ENCODE data around the gene MBNL3.

Gene MBNL3

GRCh38 chrX:132413459-132413858, 75.4 kb downstream of the MBNL3 start:
- no peak for DNase-seq

- no peak for DNase-seq
Observed at GRCh38 chrX:132412208-132412607, 76.6 kb downstream of the MBNL3 start.

DNA sequence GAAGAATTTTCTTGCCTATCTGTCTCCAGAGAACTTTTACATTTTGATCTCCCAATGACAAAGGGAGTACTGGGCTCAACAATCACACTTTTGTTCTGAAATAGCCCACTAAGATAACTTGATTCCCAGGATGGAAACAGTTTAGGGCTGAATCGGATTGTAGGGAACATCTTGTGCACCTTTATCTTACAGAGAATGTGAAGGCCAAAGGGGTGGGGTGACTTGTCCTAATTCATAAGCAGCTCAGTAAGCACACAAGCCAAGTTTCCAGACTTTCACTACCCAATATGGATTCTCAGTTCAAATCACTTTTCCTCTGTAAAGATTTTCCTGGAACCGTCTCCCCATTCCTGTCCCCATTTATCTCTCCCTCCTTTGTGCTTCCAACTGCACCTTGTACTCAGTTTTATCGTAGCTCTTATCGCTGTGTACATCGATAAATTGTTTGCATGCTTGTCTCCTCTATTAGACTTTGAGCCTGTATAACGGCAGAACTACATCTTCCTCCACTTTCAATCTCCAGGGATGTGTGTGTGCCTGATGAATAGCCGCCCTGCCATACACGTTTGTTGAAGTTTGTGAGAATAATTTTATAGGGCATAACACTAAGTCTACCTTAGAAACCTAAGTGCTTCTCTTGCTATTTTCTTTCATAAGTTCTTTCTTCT, 77.4 kb downstream of the MBNL3 start:
- DNase-seq = no peak

DNA sequence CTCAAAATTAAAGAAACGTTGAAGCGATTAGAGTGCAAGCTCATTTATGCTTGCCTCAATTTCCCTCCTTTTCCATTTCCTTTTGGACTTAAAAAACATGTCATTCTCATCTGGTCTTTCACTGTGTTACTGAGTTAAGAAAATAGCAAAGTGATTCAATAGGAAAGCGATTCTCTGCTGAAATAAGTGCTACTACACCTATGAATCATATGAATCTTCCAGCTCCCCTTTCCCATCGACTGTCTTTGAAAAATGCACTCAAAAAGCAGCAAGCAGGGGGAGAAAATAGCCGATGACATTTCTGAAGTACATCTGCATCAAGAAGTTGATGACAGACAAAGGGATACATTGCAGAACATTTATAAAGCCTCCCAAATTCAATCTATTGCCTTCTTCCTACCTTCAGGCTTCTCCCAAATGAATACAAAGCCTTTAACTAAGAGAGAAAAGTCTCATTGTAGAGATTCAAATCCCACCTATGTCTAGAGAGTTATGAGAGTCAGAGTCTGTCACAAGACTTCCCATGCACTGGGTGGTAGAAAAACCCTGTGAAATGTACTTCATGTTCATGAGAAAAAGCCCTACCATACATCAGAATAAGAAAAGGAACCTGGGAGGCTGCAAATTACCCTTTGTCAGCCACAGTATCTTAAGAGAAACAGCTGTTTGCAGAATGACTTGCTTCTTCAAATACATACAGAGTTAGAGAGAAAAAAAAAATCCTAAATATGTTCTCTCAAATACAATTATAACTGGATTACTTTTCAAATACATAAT, 78.9 kb downstream of the MBNL3 start:
- DNase-seq = no peak

DNA sequence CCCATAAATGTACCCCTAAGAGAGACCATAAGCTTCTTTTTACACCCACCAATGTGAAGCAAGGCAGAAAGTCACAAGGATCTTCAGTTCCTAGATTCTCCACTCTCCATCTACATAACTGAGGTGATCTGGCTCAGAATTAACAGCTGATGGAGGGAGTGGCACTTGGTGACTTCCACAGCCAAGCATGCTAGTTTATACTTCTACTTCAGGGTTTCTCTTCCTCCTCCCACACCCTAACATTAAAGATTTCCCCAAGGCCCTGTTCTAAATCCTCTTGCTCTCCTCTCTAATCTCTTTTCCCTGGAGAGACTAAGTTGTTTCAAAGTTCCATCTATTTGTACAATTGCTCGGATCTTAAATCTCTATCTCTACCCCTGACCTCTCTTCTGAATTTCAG, 81.1 kb downstream of the MBNL3 start:
- DNase-seq = no peak

DNA sequence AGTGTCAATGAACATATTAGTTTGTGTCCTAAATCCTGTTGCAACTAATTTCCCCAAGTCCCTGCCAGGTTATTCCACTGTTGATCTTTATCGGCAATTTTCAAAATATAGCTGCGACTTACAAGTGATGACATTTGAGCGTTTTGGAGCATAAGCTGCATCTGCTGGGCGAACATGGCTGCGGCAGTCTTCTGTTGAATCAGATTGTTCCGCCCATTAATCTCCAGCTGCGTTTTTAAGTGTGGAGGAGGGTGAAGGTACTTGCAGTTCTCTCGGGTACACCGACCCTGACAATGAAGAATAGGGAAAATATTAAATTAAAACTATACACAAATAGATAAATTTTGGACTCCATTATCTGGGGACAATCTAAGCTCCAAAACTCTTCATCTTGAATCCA, 82.7 kb downstream of the MBNL3 start:
- no peak for DNase-seq

DNA sequence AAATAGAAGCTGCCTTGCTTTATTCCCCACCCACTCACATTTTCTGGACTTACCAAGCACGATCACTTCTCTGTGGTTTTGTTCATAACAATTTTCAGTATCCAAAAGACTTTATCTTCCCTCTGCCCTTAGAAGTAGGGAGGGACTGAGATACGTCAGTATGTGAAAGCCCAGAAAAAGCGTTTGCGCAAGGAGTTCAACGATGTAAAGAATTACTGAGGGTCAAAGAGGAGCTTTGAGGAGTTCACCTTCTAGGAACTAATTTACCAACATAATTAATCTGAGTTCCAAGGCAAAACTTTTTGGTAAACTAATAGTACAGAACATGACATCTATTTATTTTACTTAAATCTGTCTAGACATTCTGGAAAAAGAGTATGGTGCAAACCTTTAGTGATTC, 84.6 kb downstream of the MBNL3 start:
- DNase-seq = no peak

DNA sequence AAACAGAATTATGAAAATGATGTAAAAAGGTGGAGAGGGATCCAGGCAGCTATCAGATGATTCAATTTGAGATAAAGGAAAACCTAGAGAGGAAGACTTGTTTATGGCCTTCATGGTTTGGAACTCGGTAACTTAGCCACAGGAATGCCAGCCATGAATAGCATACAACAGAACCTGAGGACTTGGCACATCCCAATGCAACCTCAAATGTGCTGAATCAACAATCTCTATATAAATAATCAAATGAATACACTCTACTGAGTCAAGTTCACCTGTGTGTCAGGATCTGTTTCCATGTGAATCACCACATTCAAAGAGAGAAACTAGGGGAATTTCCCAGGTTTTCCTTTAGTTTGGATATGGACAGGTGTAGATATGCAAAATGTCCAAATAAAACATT, 86.9 kb downstream of the MBNL3 start:
- DNase-seq = no peak

DNA sequence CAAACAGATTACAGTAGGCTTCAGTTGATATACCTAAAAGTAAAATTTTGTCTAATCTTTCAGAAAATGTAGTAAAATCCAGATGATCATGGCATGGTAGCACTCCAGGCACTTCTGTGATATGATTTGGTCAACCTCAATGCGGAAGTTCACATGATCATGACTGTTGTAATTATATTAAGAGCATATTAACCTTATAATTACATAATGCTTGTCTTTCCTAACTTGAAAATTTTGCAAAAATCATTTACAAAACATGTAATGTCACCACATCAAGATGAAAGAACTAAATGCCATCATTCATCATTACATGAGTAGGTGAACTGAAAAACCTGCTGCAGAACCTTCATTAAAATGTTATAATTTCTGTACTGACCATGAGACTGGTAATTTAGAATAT, 88.1 kb downstream of the MBNL3 start:
- DNase-seq = no peak

GRCh38 chrX:132395645-132396044, 93.2 kb downstream of the MBNL3 start:
- no peak for DNase-seq

GRCh38 chrX:132395026-132395425, 93.8 kb downstream of the MBNL3 start:
- DNase-seq = no peak

GRCh38 chrX:132394591-132394990, 94.2 kb downstream of the MBNL3 start:
- no peak for DNase-seq

DNA sequence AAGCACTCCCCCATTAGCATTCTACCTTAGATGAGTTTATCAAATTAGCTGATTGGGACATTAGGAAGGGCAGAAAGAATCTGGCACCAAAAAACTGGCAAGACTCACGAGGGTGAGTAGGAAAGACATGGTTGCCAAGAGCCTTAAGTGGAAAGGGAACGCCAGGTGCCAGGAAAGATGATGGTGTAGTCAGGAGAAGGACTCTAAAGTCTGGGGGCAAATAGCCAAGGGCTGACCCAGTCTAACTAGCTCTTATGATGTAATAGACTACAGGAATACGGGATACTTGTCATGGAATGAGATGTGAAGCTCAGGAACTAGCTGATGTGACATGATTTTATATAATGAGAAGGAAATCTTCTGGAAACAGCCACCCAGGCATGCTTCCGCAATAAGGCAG, 94.8 kb downstream of the MBNL3 start:
- no peak for DNase-seq

DNA sequence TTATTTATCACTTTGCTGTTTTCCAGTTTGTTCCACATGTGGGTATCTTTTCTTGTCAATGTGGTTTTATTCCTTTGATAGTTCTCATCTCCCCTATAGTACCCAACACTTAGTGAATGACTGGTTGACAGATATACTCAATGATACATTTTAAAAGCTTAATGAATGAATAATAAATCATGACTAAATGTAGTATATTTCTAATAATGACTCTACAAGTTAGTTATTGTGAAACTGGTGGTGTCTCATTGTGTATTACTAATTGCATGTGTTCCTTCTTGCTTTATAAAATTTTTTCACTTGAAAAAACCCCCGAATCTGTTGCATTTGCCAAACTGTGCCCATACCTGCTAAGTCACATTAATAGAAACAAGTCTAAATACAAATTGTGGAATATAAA, 95.4 kb downstream of the MBNL3 start:
- no peak for DNase-seq

DNA sequence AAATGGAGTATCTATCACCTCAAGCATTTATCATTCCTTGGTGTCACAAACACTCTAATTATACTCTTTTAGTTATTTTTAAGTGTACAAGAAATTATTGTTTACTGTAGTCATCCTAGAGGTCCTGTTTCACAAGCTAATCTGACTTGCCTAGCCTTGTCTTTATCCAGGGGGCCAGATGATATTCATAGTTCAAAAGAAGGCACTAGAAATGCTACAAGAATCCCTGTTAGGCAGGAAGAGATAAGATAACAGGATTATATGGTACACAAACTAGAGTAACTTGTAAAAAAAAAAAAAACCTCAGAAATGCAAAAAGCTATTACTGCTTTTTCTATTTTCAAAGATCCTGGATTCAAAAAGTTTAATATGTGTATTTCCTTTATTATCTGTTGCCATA, 95.8 kb downstream of the MBNL3 start:
- no peak for DNase-seq

DNA sequence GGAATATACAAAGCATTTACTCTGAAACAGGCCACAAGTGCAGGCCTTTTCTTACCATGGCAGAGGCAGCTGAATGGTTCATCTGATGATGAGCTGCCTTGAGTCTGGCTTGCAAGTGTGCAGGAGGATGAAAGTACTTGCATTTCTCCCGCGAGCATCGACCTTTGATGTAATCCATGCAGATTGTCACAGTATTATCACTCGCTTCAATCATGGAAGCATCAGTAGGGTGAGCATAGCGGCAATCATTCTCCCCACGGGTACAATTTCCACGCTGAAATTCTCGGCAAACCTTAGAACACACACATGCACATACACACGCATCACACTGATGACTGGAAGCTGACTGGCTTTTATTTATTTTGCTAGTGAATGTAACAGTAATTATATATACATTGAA, 98.0 kb downstream of the MBNL3 start:
- DNase-seq = no peak

GRCh38 chrX:132389480-132389879, 99.4 kb downstream of the MBNL3 start:
- DNase-seq = no peak

GRCh38 chrX:132388371-132388770, 100.5 kb downstream of the MBNL3 start:
- no peak for DNase-seq

DNA sequence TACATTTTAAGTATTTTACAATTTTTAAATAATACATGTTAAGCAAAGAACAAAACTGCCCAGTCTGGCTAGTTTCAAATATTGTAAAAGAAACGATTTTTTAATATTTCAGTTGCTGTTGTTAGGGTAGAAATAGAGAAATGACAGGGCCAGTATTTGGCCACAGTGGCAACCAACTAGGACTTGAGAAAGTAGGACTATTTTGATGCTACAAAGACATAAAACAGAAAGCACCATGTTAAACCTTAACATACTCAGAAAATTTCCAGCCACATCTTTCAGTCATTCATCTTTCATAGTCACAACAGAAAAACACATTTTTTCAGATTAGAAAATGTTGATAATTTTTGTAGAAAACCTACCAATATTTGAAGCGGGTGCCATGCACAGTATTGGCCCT, 104.5 kb downstream of the MBNL3 start:
- DNase-seq = no peak

DNA sequence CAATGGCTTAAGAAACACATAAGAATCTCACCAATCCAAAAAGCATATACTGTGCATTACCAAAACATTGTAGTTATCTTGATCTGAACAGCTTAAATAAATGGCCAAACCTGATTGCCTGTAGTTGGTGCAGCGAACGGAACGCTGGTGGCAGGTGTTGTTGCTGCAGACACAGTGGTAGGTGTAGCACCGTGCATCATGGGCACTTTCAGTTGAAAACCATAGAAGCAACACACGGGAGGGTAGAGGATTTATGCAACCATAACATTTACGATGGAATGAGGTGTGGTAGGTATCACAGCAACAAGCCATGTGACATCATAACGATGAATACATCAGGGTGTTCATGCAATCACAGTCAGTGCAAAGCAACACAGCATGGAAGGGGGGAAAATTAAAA, 106.8 kb downstream of the MBNL3 start:
- no peak for DNase-seq

GRCh38 chrX:132378281-132378680, 110.6 kb downstream of the MBNL3 start:
- DNase-seq = no peak

DNA sequence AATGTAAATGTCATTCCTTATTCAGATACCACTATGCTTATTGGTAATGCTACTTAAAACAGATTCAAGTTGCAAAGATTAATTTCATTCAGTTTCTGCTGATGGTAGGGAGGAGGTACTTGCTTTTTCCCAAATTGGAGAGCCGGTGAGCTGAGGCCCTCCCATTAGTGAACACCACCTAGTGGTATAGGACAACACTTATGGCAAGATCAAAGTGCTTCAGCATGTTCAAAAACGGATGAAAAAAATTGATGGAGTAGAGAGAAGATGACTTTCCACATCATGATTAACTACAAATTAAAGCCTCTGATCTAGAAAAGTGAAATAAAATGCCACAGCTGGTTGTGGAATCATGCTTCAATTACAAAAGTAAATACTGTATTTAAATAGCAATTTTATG, 112.9 kb downstream of the MBNL3 start:
- DNase-seq = no peak

GRCh38 chrX:132373610-132374009, 115.2 kb downstream of the MBNL3 start:
- DNase-seq = no peak

DNA sequence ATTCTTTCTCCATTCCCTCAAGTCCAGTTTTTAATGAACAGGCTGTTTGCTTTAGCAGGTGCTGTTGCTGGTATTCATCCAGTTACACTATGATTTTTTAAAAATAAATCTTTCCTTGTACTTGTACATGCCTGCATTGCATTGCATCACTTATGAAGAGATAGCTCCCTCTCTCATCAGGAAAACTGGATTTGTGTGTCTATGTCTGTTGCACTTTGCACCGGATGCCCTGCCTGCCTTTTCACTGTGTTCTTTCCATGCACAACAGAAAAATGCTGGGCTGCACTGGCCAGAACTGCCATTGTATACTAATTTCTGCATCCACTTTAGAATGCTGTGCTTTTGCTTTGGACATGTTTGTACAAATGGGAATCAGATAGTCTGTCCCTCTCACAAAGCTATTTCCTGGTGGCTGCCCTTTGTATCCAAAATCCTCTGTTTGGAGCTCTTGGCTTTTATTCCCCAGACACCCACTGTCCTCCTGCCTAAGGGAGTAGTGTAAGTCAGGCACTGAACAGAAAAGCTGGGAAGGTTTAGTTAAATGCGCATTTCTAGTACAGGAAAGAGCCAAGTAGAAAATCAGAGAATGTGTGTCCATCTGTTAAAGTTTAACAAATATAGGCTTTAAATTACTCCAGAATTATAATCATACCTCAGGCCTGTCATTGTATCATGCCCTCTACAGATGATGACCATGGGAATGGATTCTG, 119.1 kb downstream of the MBNL3 start:
- no peak for DNase-seq

All from T-helper 9 cell (primary cell).